OCI-LY7 (cell line): Measurements from ENCODE around the gene KNDC1. TPM values are rescaled to one million over a fixed set of nuclear protein-coding genes. Genes with fewer than 3 reads are reported as not detected.

Experiments used
- BruUV-seq: library from RNA; stranded (reverse); fragments of 400-500 nt; replicated peaks from 2 replicates; lab custom pipeline; 2021; lab: Mats Ljungman, UMichigan
- CTCF ChIA-PET: fragments of 300-600 bp; sonication (Branson Sonifier 250); formaldehyde crosslinking; loops from one replicate; lab custom pipeline; 2022; ENCODE audit warnings: antibody characterized with exemption; ENCODE audit not compliant: unreplicated experiment; lab: Charles Lee
- POLR2A ChIA-PET: fragments of 300-600 bp; sonication (Branson Sonifier 250); formaldehyde crosslinking; loops from one replicate; lab custom pipeline; 2022; ENCODE audit warnings: antibody characterized with exemption; lab: Charles Lee
- DNase-seq: peaks from one replicate; pipeline ENCODE4 v3.0.0-alpha.2; 2015; ENCODE audit warnings: low spot score
- H2AFZ ChIP-seq: fragments of 200-600 bp; sonication (generic), shearing (Covaris generic); 2 replicates; pipeline ENCODE4 v1.6.1; 2014; ENCODE audit warnings: mild to moderate bottlenecking, antibody characterized with exemption, low read length, moderate library complexity
- H3K27ac ChIP-seq: fragments of 200-600 bp; sonication (generic); 2 replicates; pipeline ENCODE4 v1.5.1; 2014; ENCODE audit warnings: mixed run types, low read depth, mild to moderate bottlenecking, moderate library complexity, low read length, inconsistent platforms; ENCODE audit not compliant: poor library complexity, severe bottlenecking
- H3K36me3 ChIP-seq: fragments of 200-600 bp; sonication (generic); 2 replicates; pipeline ENCODE4 v1.6.1; 2014; ENCODE audit warnings: mild to moderate bottlenecking, antibody characterized with exemption, low read length, moderate library complexity, mixed read lengths; ENCODE audit not compliant: insufficient read depth
- H3K4me1 ChIP-seq: fragments of 200-600 bp; sonication (generic); 2 replicates; pipeline ENCODE4 v1.5.1; 2014; ENCODE audit warnings: mild to moderate bottlenecking, low read length; ENCODE audit not compliant: insufficient read depth, poor library complexity, severe bottlenecking
- H3K4me2 ChIP-seq: fragments of 200-600 bp; sonication (generic); 2 replicates; pipeline ENCODE4 v1.6.1; 2014; ENCODE audit warnings: mild to moderate bottlenecking, low read length
- H3K4me3 ChIP-seq: fragments of 200-600 bp; sonication (generic); 2 replicates; pipeline ENCODE4 v1.5.1; 2014; ENCODE audit warnings: mild to moderate bottlenecking, low read depth, low read length; ENCODE audit not compliant: poor library complexity, severe bottlenecking
- H3K79me2 ChIP-seq: fragments of 200-600 bp; sonication (generic); 2 replicates; pipeline ENCODE4 v1.6.1; 2016; ENCODE audit warnings: low read depth, mild to moderate bottlenecking, low read length, moderate library complexity, mixed read lengths; ENCODE audit not compliant: insufficient read depth
- H3K9me2 ChIP-seq: fragments of 200-600 bp; sonication (generic); 2 replicates; pipeline ENCODE4 v1.6.1; 2016; ENCODE audit warnings: mild to moderate bottlenecking, low read length, mixed read lengths; ENCODE audit not compliant: insufficient read depth
- H3K9me3 ChIP-seq: fragments of 200-600 bp; sonication (generic); 2 replicates; pipeline ENCODE4 v1.6.1; 2014; ENCODE audit warnings: mild to moderate bottlenecking, mixed run types, low read length, mixed read lengths
- H4K20me1 ChIP-seq: fragments of 200-600 bp; sonication (generic); 2 replicates; pipeline ENCODE4 v1.6.1; 2014; ENCODE audit warnings: mild to moderate bottlenecking, antibody characterized with exemption, low read length, moderate library complexity, mixed read lengths; ENCODE audit not compliant: insufficient read depth
- CTCF ChIP-seq: fragments of 200-600 bp; sonication (generic); conservative IDR thresholded peaks from 2 replicates; pipeline ENCODE4 v1.5.1; 2014; ENCODE audit warnings: mild to moderate bottlenecking, antibody characterized with exemption, low read length, moderate library complexity, mixed read lengths
- EZH2phosphoT487 ChIP-seq: fragments of 200-600 bp; sonication (generic); IDR thresholded peaks from 2 replicates; pipeline ENCODE4 v1.6.1; 2018; ENCODE audit warnings: low read depth, borderline replicate concordance, mild to moderate bottlenecking, mixed run types, antibody characterized with exemption, low read length, moderate library complexity, mixed read lengths
- intact Hi-C: fragments of 100-400 bp; cut with micrococcal nuclease; formaldehyde crosslinking; loops from one replicate; pipeline ENCODE4 v1.10.0; 2022; ENCODE audit not compliant: unreplicated experiment
- total RNA-seq, 2 experiments: library from RNA; depleted of rRNA in 1 of 2; stranded (reverse); fragments of >200 nt in 1 of 2; shearing (Covaris generic) in 1 of 2; gene quantifications; 2 replicates each; pipeline ENCODE4 v1.2.3, GENCODE V29; 2014 to 2022

Gene KNDC1
- total RNA-seq, 2 experiments from 2014 or later, result not detected

- no peak overlapping the region for H2AFZ ChIP-seq
- no peaks in the 10 kb centered on the region for H3K36me3 ChIP-seq
- no peak overlapping the region for H3K4me3 ChIP-seq
- CTCF ChIA-PET, result interaction anchor here (0.7 kb wide), 1 partner anchor 30 kb away, joined by 10 read pairs; no protein-coding TSS in a partner anchor
- BruUV-seq, result no TSS peak
- no peak overlapping the region for H3K4me2 ChIP-seq
- intact Hi-C loops, result no loop called here
- no peak for DNase-seq
- H3K27ac ChIP-seq, result no peak overlapping the region
- no peaks in the 10 kb centered on the region for H3K9me2 ChIP-seq
- POLR2A ChIA-PET, result no interaction called here
- no peaks in the 10 kb centered on the region for H3K9me3 ChIP-seq
- H4K20me1 ChIP-seq, result no peaks in the 10 kb centered on the region
- TF ChIP-seq EZH2phosphoT487, result no peak
- peaks cover 20% of the 10 kb centered on the region for H3K4me1 ChIP-seq
- no peaks in the 10 kb centered on the region for H3K79me2 ChIP-seq
Measured at GRCh38 chr10:133128126-133129070, 31.6 kb upstream of the KNDC1 start.

- intact Hi-C loops, result no loop called here
- CTCF ChIA-PET, result no interaction called here
- TF ChIP-seq EZH2phosphoT487 (no peak), CTCF (no peak)
Measured at GRCh38 chr10:133129071-133129858, 30.8 kb upstream of the KNDC1 start.

GRCh38 chr10:133129859-133130495 lies 30.0 kb upstream of the KNDC1 start:
- DNase-seq, result no peak
- Histone ChIP-seq H3K36me3 (no peaks in the 10 kb centered on the region), H3K79me2 (no peaks in the 10 kb centered on the region), H3K9me2 (no peaks in the 10 kb centered on the region), H2AFZ (no peak overlapping the region), H3K4me1 (peaks cover 23% of the 10 kb centered on the region), H4K20me1 (no peaks in the 10 kb centered on the region), H3K27ac (no peak overlapping the region), H3K4me3 (no peak overlapping the region), H3K4me2 (no peak overlapping the region), H3K9me3 (no peaks in the 10 kb centered on the region)
- ChIA-PET POLR2A (interaction anchor here (0.6 kb wide), 1 partner anchor 171 kb away, joined by 3 read pairs; no protein-coding TSS in a partner anchor), CTCF (no interaction called here)
- TF ChIP-seq CTCF, result no peak
- no peak for TF ChIP-seq EZH2phosphoT487
- no TSS peak for BruUV-seq
- intact Hi-C loops, result no loop called here

More at GRCh38 chr10:133129071-133129858, 30.8 kb upstream of the KNDC1 start:
- H3K4me3 ChIP-seq, result no peak overlapping the region
- no peak for DNase-seq
- POLR2A ChIA-PET, result interaction anchor here (0.6 kb wide), 1 partner anchor 170 kb away, joined by 3 read pairs; no protein-coding TSS in a partner anchor
- H3K36me3 ChIP-seq, result no peaks in the 10 kb centered on the region
- no peak overlapping the region for H2AFZ ChIP-seq
- peaks cover 20% of the 10 kb centered on the region for H3K4me1 ChIP-seq
- no TSS peak for BruUV-seq
- no peaks in the 10 kb centered on the region for H4K20me1 ChIP-seq
- H3K79me2 ChIP-seq, result no peaks in the 10 kb centered on the region
- no peaks in the 10 kb centered on the region for H3K9me3 ChIP-seq
- H3K9me2 ChIP-seq, result no peaks in the 10 kb centered on the region
- H3K27ac ChIP-seq, result no peak overlapping the region
- no peak overlapping the region for H3K4me2 ChIP-seq
